ENCODE data around the gene ARHGAP1.

The ARHGAP1 gene

DNA sequence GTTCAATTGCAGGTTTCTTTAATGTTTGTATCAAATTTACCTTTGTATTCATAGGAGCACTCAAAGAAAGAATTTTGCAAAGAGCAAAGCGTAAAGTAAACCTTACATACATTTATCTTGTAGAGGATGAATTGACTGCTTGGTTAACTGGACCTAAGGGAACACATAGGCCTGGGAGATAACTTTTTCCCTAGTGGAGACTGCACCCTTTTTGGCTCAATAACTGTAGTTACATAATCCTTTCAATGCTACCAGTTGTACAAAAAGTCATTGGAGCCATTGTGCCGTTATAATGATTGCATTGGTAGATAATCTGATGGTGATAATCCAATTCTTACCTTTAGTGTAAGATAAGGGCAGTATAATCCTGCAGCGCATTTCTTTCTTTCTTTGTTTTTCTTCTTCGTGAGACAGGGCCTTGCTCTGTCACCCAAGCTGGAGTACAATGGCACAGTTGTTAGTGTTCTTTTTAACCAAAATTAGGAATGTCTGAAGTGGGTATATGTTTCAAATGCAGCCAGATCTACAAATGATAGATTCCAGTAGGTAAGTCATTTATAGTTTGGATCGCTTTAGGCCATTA, 64.8 kb downstream of the ARHGAP1 start:
- DNase-seq = no peak

DNA sequence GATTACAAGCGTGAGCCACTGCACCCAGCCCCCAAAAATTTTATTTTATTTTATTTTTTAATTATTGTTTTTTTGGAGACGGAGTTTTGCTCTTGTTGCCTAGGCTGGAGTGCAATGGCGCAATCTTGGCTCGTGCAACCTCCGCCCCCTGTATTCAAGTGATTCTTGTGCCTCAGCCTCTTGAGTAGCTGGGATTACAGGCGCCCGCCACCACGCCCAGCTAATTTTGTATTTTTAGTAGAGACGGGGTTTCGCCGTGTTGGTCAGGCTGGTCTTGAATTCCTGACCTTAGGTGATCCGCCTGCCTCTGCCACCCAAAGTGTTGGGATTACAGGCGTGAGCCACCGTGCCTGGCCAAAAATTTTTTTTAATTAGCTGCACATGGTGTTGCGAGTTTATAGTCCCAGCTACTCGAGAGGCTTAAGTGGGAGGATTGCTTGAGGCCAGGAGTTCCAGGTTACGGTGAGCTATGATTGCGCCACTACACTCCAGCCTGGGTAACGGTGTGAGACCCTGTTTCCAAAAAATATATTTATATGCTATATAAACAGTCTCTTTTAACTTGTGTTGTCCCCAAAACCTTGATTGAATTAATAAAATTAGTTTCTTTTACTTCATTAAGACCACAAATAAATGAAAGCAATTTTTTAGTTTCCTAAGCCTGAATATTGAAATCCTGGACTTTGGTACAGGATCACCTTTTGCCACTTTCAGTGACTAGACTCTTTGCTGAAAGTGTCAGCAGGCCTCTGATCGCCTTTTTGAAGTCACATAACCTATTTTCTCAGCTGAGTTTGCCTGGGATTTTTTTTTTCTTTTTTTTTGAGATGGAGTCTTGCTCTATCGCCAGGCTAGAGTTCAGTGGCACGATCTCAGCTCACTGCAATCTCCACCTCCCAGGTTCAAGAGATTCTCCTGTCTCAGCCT, 66.9 kb downstream of the ARHGAP1 start:
- DNase-seq = no peak

DNA sequence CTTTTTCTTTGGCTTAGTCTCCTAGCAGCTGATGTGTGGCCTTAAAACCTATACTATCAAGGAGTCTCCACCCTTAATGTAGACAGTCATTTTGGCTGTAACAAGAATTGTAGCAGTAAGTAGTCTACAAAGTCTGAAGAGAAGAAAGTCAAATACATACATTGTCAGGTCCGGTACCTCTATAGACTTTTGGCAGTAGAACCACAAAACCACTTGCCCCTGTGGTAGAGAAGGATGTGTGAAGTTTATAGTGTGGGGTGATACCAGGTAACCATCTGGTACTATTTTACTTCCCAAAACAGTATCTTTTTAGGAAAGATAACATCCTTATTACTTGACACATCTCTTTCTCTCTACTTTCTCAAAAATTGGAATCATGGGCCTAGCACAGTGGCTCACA, 67.9 kb downstream of the ARHGAP1 start:
- no peak for DNase-seq

- DNase-seq = no peak
These were observed 68.7 kb downstream of the ARHGAP1 start for GRCh38 chr11:46631676-46632075.

GRCh38 chr11:46630237-46630636, 70.2 kb downstream of the ARHGAP1 start:
- DNase-seq = no peak

GRCh38 chr11:46628961-46629360, 71.5 kb downstream of the ARHGAP1 start:
- DNase-seq = no peak

All from NCI-H1417 treated with DMSO at 0.1 percent for 48 hours (cell line).